Ishikawa (cell line): ENCODE measurements around the gene ARID4A.

Source experiments
- CEBPB ChIP-seq: IDR thresholded peaks from 2 replicates; pipeline ENCODE4 v1.6.1; 2012
- CREB1 ChIP-seq: IDR thresholded peaks from 2 replicates; pipeline ENCODE4 v1.6.1; 2012; ENCODE audit warnings: low read depth
- EGR1 ChIP-seq: IDR thresholded peaks from 2 replicates; pipeline ENCODE4 v1.6.1; 2012
- TEAD4 ChIP-seq: IDR thresholded peaks from 2 replicates; pipeline ENCODE4 v1.6.1; 2012
- ZBTB7A ChIP-seq: IDR thresholded peaks from 2 replicates; pipeline ENCODE4 v1.6.1; 2012; ENCODE audit warnings: low read depth

ARID4A gene

DNA sequence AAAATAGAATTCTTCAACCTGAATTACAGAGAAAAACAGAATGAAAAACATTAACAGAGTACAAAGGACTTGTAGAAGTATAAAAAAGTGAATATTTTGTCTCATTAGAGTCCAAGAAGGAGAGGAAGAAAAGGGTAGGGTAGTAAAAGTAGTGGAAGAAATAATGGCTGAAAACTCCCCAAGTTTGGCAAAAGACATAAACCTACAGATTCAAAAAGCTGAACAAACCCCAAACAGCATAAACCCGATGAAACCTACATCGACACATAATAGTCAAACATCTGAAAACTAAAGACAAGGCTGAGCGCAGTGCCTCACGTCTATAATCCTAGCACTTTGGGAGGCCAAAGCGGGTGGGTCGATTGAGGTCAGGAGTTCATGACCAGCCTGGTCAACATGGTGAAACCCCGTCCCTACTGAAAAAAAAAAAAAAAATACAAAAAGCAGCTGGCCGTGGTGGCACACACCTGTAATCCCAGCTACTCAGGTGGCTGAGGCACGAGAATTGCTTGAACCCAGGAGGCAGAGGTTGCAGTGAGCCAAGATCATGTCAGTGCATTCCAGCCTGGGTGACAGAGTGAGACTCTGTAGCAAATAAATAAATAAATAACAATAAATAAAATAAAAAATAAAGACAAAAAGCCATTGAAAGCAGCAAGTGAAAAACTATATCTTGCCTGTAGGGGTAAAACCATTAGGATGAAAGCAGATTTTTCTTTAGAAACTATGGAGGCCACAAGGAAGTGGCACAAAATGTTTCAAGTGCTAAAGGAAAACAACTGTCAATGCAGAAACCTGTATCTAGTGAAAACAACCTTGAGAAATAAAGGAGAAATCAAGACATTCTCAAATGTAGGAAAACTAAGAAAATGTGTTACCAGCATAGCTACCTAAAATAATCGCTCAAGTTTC is 117.5 kb downstream of the ARID4A start:
- TF ChIP-seq CEBPB: no peak
- no peak for TF ChIP-seq EGR1
- TF ChIP-seq ZBTB7A: no peak
- TF ChIP-seq TEAD4: no peak
- TF ChIP-seq CREB1: no peak
